Breast epithelium (tissue), 4 donors: ENCODE measurements around the gene ZNF202. TPM values are rescaled to one million over a fixed set of nuclear protein-coding genes. Genes with fewer than 3 reads are reported as not detected.

Experiments
- DNase-seq, 2 donors: peaks; one replicate each; pipeline ENCODE4 v3.0.0-alpha.2; 2019; ENCODE audit warnings: low spot score in 2 of 2
- H3K27ac ChIP-seq, 2 donors: fragments of 200-600 bp; sonication (generic) in 1 of 2; one replicate each; pipeline ENCODE4 v1.5.1; 2016 to 2019; ENCODE audit warnings: mild to moderate bottlenecking in 1 of 2
- H3K27me3 ChIP-seq, 2 donors: fragments of 200-600 bp; sonication (generic) in 1 of 2; one replicate each; pipeline versions ENCODE4 v1.5.1 to v1.6.0; 2017 to 2019; ENCODE audit warnings: control low read depth in 1 of 2, mild to moderate bottlenecking in 1 of 2
- H3K36me3 ChIP-seq: fragments of 200-600 bp; one replicate; pipeline ENCODE4 v1.5.1; 2019
- H3K4me1 ChIP-seq, 2 donors: fragments of 200-600 bp; sonication (generic); one replicate each; pipeline ENCODE4 v1.5.1; 2016 to 2019; ENCODE audit warnings: control low read depth in 1 of 2
- H3K4me3 ChIP-seq, 3 donors: fragments of 200-600 bp; sonication (generic); 1 replicate in 2 of 3; 2 replicates in 1 of 3; pipeline ENCODE4 v1.5.1; 2016 to 2019; ENCODE audit warnings: mild to moderate bottlenecking in 3 of 3, moderate library complexity in 2 of 3
- H3K9me3 ChIP-seq, 2 donors: fragments of 200-600 bp; sonication (generic) in 1 of 2; one replicate each; pipeline ENCODE4 v1.5.1; 2016 to 2019; ENCODE audit warnings: control low read depth in 1 of 2
- CTCF ChIP-seq, 3 donors: fragments of 450-650 bp; IDR thresholded peaks; one replicate each; pipeline ENCODE4 v1.5.1; 2016 to 2017; ENCODE audit warnings: antibody characterized with exemption in 3 of 3, mild to moderate bottlenecking in 3 of 3, moderate library complexity in 3 of 3
- POLR2A ChIP-seq: fragments of 450-650 bp; IDR thresholded peaks from one replicate; pipeline ENCODE4 v1.6.1; 2016; ENCODE audit warnings: antibody characterized with exemption, mild to moderate bottlenecking, moderate library complexity
- POLR2AphosphoS5 ChIP-seq, 3 donors: sonication (generic); formaldehyde crosslinking; IDR thresholded peaks; one replicate each; pipeline ENCODE4 v1.6.1; 2017; ENCODE audit warnings: antibody characterized with exemption in 3 of 3
- intact Hi-C: fragments of 100-400 bp; cut with DNase I; formaldehyde crosslinking; loops from one replicate; pipeline ENCODE4 v1.15.1; 2023; ENCODE audit warnings: low total_unique reads
- total RNA-seq, 3 donors: library from RNA; depleted of rRNA; stranded (reverse); fragments of >200 nt; gene quantifications; one replicate each; pipeline ENCODE4 v1.1.0, GENCODE V29; 2016

The ZNF202 gene
- total RNA-seq, 3 donors from 2014 or later = 7.0 to 12.9 (median 12.1) TPM

GRCh38 chr11:123762422-123762821, 21.0 kb upstream of the ZNF202 start:
- intact Hi-C loops = no loop called here
- TF ChIP-seq POLR2AphosphoS5 (IDR thresholded peaks at IDR 0.05) = no peak
- no peak for TF ChIP-seq CTCF (IDR thresholded peaks at IDR 0.05)
- TF ChIP-seq POLR2A = no peak
- no peak for DNase-seq
- Histone ChIP-seq H3K36me3 (no peaks in the 10 kb centered on the region), H3K4me3 (no peak overlapping the region), H3K27ac (no peak overlapping the region), H3K4me1 (no peaks in the 10 kb centered on the region), H3K27me3 (no peaks in the 10 kb centered on the region), H3K9me3 (peaks cover 14% of the 10 kb centered on the region in 2 donors)

- Histone ChIP-seq H3K27me3 (no peaks in the 10 kb centered on the region), H3K36me3 (no peaks in the 10 kb centered on the region), H3K9me3 (peaks cover 14% of the 10 kb centered on the region in 2 donors), H3K4me3 (no peak overlapping the region), H3K4me1 (no peaks in the 10 kb centered on the region), H3K27ac (no peak overlapping the region)
- intact Hi-C loops = no loop called here
- TF ChIP-seq CTCF (IDR thresholded peaks at IDR 0.05) (no peak), POLR2A (no peak), POLR2AphosphoS5 (IDR thresholded peaks at IDR 0.05) (no peak)
- no peak for DNase-seq
These were observed 19.4 kb upstream of the ZNF202 start for GRCh38 chr11:123760894-123761293.

GRCh38 chr11:123757976-123758375, 16.5 kb upstream of the ZNF202 start:
- no peaks in the 10 kb centered on the region for H3K4me1 ChIP-seq
- DNase-seq = no peak
- H3K27me3 ChIP-seq = no peaks in the 10 kb centered on the region
- no peak for TF ChIP-seq POLR2A
- no peak for TF ChIP-seq POLR2AphosphoS5 (IDR thresholded peaks at IDR 0.05)
- no peak for TF ChIP-seq CTCF (IDR thresholded peaks at IDR 0.05)
- intact Hi-C loops = no loop called here
- peaks cover 14% of the 10 kb centered on the region in 2 donors for H3K9me3 ChIP-seq
- H3K36me3 ChIP-seq = no peaks in the 10 kb centered on the region
- H3K27ac ChIP-seq = no peak overlapping the region
- no peak overlapping the region for H3K4me3 ChIP-seq

- Histone ChIP-seq H3K36me3 (no peaks in the 10 kb centered on the region), H3K27me3 (no peaks in the 10 kb centered on the region), H3K9me3 (no peaks in the 10 kb centered on the region), H3K4me1 (no peaks in the 10 kb centered on the region), H3K27ac (no peak overlapping the region), H3K4me3 (no peak overlapping the region)
- DNase-seq = no peak
- no peak for TF ChIP-seq CTCF (IDR thresholded peaks at IDR 0.05)
- TF ChIP-seq POLR2AphosphoS5 (IDR thresholded peaks at IDR 0.05) = no peak
- TF ChIP-seq POLR2A = no peak
- intact Hi-C loops = no loop called here
These were observed 14.4 kb upstream of the ZNF202 start for GRCh38 chr11:123755813-123756212.

- Histone ChIP-seq H3K27ac (no peak overlapping the region), H3K27me3 (no peaks in the 10 kb centered on the region), H3K4me1 (no peaks in the 10 kb centered on the region), H3K4me3 (no peak overlapping the region), H3K36me3 (no peaks in the 10 kb centered on the region), H3K9me3 (no peaks in the 10 kb centered on the region)
- TF ChIP-seq POLR2AphosphoS5 (IDR thresholded peaks at IDR 0.05) (no peak), POLR2A (no peak), CTCF (IDR thresholded peaks at IDR 0.05) (no peak)
- intact Hi-C loops = no loop called here
- no peak for DNase-seq
These were observed 13.9 kb upstream of the ZNF202 start for GRCh38 chr11:123755344-123755743.
